NK-92 (cell line): ENCODE results near the gene CACNB1.
A peak's percentile ranks its signal among the peaks of the same experiment; 100 is the strongest.

Source experiments
- DNase-seq: peaks from one replicate; lab custom pipeline; 2025; ENCODE audit not compliant: unreplicated experiment; lab: John Stamatoyannopoulos, UW

The CACNB1 gene

GRCh38 chr17:39197380-39198185 lies at the start of gene CACNB1:
CACNB1 (minus strand) TSS chr17:39197669; CDS start chr17:39197495, 174 bp downstream.
- no peak for DNase-seq

- DNase-seq: no peak
Measured at GRCh38 chr17:39246274-39246673, 48.8 kb upstream of the CACNB1 start.

GRCh38 chr17:39244600-39245570 lies 47.4 kb upstream of the CACNB1 start:
- peak; percentile 21 for DNase-seq

GRCh38 chr17:39244016-39244599 lies 46.6 kb upstream of the CACNB1 start:
- no peak for DNase-seq

GRCh38 chr17:39243155-39243554 lies 45.7 kb upstream of the CACNB1 start:
- DNase-seq: no peak

GRCh38 chr17:39240631-39241030 lies 43.2 kb upstream of the CACNB1 start:
- DNase-seq: no peak

- no peak for DNase-seq
Measured at GRCh38 chr17:39239640-39240314, 42.3 kb upstream of the CACNB1 start.

- DNase-seq: peak; percentile 27
Measured at GRCh38 chr17:39238311-39238972, 41.0 kb upstream of the CACNB1 start.

- no peak for DNase-seq
Measured at GRCh38 chr17:39237586-39237985, 40.1 kb upstream of the CACNB1 start.

- DNase-seq: no peak
Measured at GRCh38 chr17:39236981-39237441, 39.5 kb upstream of the CACNB1 start.

- DNase-seq: no peak
Measured at GRCh38 chr17:39236450-39236927, 39.0 kb upstream of the CACNB1 start.

GRCh38 chr17:39235555-39236449 lies 38.3 kb upstream of the CACNB1 start:
- DNase-seq: no peak

- DNase-seq: no peak
Measured at GRCh38 chr17:39231591-39232551, 34.4 kb upstream of the CACNB1 start.

GRCh38 chr17:39231091-39231561 lies 33.7 kb upstream of the CACNB1 start:
- no peak for DNase-seq

- DNase-seq: no peak
Measured at GRCh38 chr17:39230361-39230760, 32.9 kb upstream of the CACNB1 start.

- no peak for DNase-seq
Measured at GRCh38 chr17:39229274-39229913, 31.9 kb upstream of the CACNB1 start.

- DNase-seq: no peak
Measured at GRCh38 chr17:39227364-39227919, 30.0 kb upstream of the CACNB1 start.
